Right cardiac atrium (tissue), 5 donors: ENCODE measurements around the gene TSPAN31. TPM values are rescaled to one million over a fixed set of nuclear protein-coding genes. Genes with fewer than 3 reads are reported as not detected.

ENCODE experiments used
- ATAC-seq, 2 donors: fragments of 200-7000 bp; cut with Tn5 transposase; one replicate each; pipeline versions ENCODE4 v1.8.0 to v1.9.1; 2020; ENCODE audit warnings: moderate library complexity in 2 of 2, mild to moderate bottlenecking in 1 of 2
- DNase-seq, 3 donors: peaks; one replicate each; pipeline ENCODE4 v3.0.0-alpha.2; 2020
- H3K27ac ChIP-seq: one replicate; pipeline ENCODE4 v1.5.1; 2013; ENCODE audit warnings: mild to moderate bottlenecking, low read length, control low read depth, moderate library complexity
- H3K27me3 ChIP-seq: one replicate; pipeline ENCODE4 v1.6.1; 2013; ENCODE audit not compliant: control insufficient read depth, insufficient read depth
- H3K4me1 ChIP-seq: one replicate; pipeline ENCODE4 v1.6.1; 2013; ENCODE audit warnings: low read length; ENCODE audit not compliant: control insufficient read depth, insufficient read depth
- H3K4me3 ChIP-seq: one replicate; pipeline ENCODE4 v1.5.1; 2013; ENCODE audit warnings: low read length, control low read depth
- H3K9me3 ChIP-seq: one replicate; pipeline ENCODE4 v1.6.1; 2013; ENCODE audit warnings: low read length; ENCODE audit not compliant: control insufficient read depth
- WGBS: extraction: QIAGEN DNeasy Blood & Tissue Kit; methylation state at CpG from one replicate; pipeline ENCODE4 v1.1.7; 2013; 5-methylcytosine and 5-hydroxymethylcytosine counted together
- intact Hi-C, 4 donors: fragments of 100-400 bp; cut with DNase I; formaldehyde crosslinking; loops; one replicate each; pipeline versions ENCODE4 v1.11.0 to v1.14.0; 2022 to 2023
- polyA plus RNA-seq: library from polyadenylated mRNA; stranded (reverse); fragments of 200-250 nt; gene quantifications from one replicate; pipeline ENCODE4 v1.2.3, GENCODE V29; 2013
- total RNA-seq, 4 donors: library from RNA; stranded (reverse); fragmentation: NEBNext Ultra II Directional; extraction: Animal tissue kit (Norgen Biotek cat#: 25700); gene quantifications; one replicate each; pipeline ENCODE4 v1.2.1, GENCODE V29; 2021
- donor health status: healthy with polysubstance abuse.
- donor health status: DM: no; HTN: yes; CAD: no.
- donor health status: DM: no; HTN: no; CAD: no.
- donor health status: DM: no; HTN: yes; CAD: no; lungs with severe emphysema.
- donor health status: DM: yes; HTN: yes; CAD: no.

TSPAN31 gene
- total and polyA plus RNA-seq, 5 donors: 31.5 to 43.9 (median 35.2) TPM

- H3K27me3 ChIP-seq: no peaks in the 10 kb centered on the region
- WGBS: 13% methylated on average over 36 of the region's 36 CpGs
- ATAC-seq (no peak), DNase-seq (no peak)
- H3K4me3 ChIP-seq: peak within 1 kb of the TSS; percentile 40
- peaks cover 11% of the 10 kb centered on the region for H3K4me1 ChIP-seq
- intact Hi-C loops: no loop called here
- no peaks in the 10 kb centered on the region for H3K9me3 ChIP-seq
- H3K27ac ChIP-seq: no peak within 1 kb of the TSS
These were observed 6.1 kb upstream of the TSPAN31 start, which contains the start of gene AGAP2 for GRCh38 chr12:57738661-57739237. Gene AGAP2, minus strand, starts transcription at chr12:57738742. Its CDS starts 496 bp downstream, at chr12:57738246.

- Histone ChIP-seq H3K4me3 (no peak overlapping the region), H3K9me3 (no peaks in the 10 kb centered on the region), H3K4me1 (peaks cover 13% of the 10 kb centered on the region), H3K27ac (no peak overlapping the region), H3K27me3 (no peaks in the 10 kb centered on the region)
- DNase-seq: no peak
- ATAC-seq: no peak
- intact Hi-C loops: no loop called here
- 24% methylated on average over 7 of the region's 7 CpGs for WGBS
These were observed 5.5 kb upstream of the TSPAN31 start for GRCh38 chr12:57739387-57739786.

GRCh38 chr12:57739914-57740538, 4.8 kb upstream of the TSPAN31 start:
- DNase-seq (no peak), ATAC-seq (no peak)
- Histone ChIP-seq H3K4me3 (no peak overlapping the region), H3K4me1 (peaks cover 13% of the 10 kb centered on the region), H3K27ac (no peak overlapping the region), H3K27me3 (no peaks in the 10 kb centered on the region), H3K9me3 (no peaks in the 10 kb centered on the region)
- 42% methylated on average over 10 of the region's 10 CpGs for WGBS
- intact Hi-C loops: no loop called here

- Histone ChIP-seq H3K27ac (no peak overlapping the region), H3K4me1 (peaks cover 13% of the 10 kb centered on the region), H3K27me3 (no peaks in the 10 kb centered on the region), H3K9me3 (no peaks in the 10 kb centered on the region), H3K4me3 (no peak overlapping the region)
- intact Hi-C loops: no loop called here
- ATAC-seq (no peak), DNase-seq (no peak)
- WGBS: 48% methylated on average over 5 of the region's 5 CpGs
These were observed 4.0 kb upstream of the TSPAN31 start for GRCh38 chr12:57740656-57741412.

- no peaks in the 10 kb centered on the region for H3K27me3 ChIP-seq
- WGBS: 78% methylated on average over 1 of the region's 1 CpG
- no peak for ATAC-seq
- H3K9me3 ChIP-seq: no peaks in the 10 kb centered on the region
- DNase-seq: no peak
- H3K4me3 ChIP-seq: no peak overlapping the region
- H3K27ac ChIP-seq: no peak overlapping the region
- peaks cover 7% of the 10 kb centered on the region for H3K4me1 ChIP-seq
- intact Hi-C loops: no loop called here
These were observed 3.4 kb upstream of the TSPAN31 start for GRCh38 chr12:57741413-57741789.

- H3K27me3 ChIP-seq: no peaks in the 10 kb centered on the region
- H3K4me1 ChIP-seq: peaks cover 6% of the 10 kb centered on the region
- intact Hi-C loops: no loop called here
- no peak overlapping the region for H3K27ac ChIP-seq
- H3K4me3 ChIP-seq: no peak overlapping the region
- H3K9me3 ChIP-seq: no peaks in the 10 kb centered on the region
- WGBS: 47% methylated on average over 14 of the region's 14 CpGs
- peak in 2 of 3 donors; percentile 65 to 70 for DNase-seq
- ATAC-seq: no peak
These were observed 2.7 kb upstream of the TSPAN31 start for GRCh38 chr12:57741844-57742738.

- Histone ChIP-seq H3K9me3 (no peaks in the 10 kb centered on the region), H3K4me3 (no peak overlapping the region), H3K4me1 (peaks cover 2% of the 10 kb centered on the region), H3K27ac (no peak overlapping the region), H3K27me3 (no peaks in the 10 kb centered on the region)
- 93% methylated on average over 2 of the region's 2 CpGs for WGBS
- intact Hi-C loops: no loop called here
- no peak for DNase-seq
- ATAC-seq: no peak
These were observed 1.1 kb upstream of the TSPAN31 start for GRCh38 chr12:57743769-57744168.

- Histone ChIP-seq H3K27me3 (no peaks in the 10 kb centered on the region), H3K9me3 (no peaks in the 10 kb centered on the region), H3K4me3 (peak overlapping the region; percentile 89), H3K27ac (peak overlapping the region; percentile 93), H3K4me1 (peaks cover 2% of the 10 kb centered on the region)
- WGBS: 13% methylated on average over 21 of the region's 21 CpGs
- ATAC-seq (peak; percentile 61 to 71), DNase-seq (peak; percentile 82 to 87 (median 86))
- intact Hi-C loops: no loop called here
These were observed 554 bp upstream of the TSPAN31 start for GRCh38 chr12:57744194-57744776.

GRCh38 chr12:57745485-57745881, 644 bp downstream of the TSPAN31 start:
- Histone ChIP-seq H3K27me3 (no peaks in the 10 kb centered on the region), H3K9me3 (no peaks in the 10 kb centered on the region), H3K27ac (peak overlapping the region; percentile 97), H3K4me1 (peaks cover 2% of the 10 kb centered on the region), H3K4me3 (peak overlapping the region; percentile 89)
- WGBS: 38% methylated on average over 8 of the region's 8 CpGs
- peak; percentile 3 to 18 for ATAC-seq
- peak in 1 of 3 donors; percentile 34 for DNase-seq
- intact Hi-C loops: no loop called here

- no peak overlapping the region for H3K4me3 ChIP-seq
- no peaks in the 10 kb centered on the region for H3K9me3 ChIP-seq
- no peak for DNase-seq
- H3K27ac ChIP-seq: no peak overlapping the region
- H3K27me3 ChIP-seq: no peaks in the 10 kb centered on the region
- no peak for ATAC-seq
- intact Hi-C loops: no loop called here
- H3K4me1 ChIP-seq: peaks cover 2% of the 10 kb centered on the region
- 90% methylated on average over 3 of the region's 3 CpGs for WGBS
These were observed 1.2 kb downstream of the TSPAN31 start for GRCh38 chr12:57746025-57746424.
